PC-9 (cell line): ENCODE measurements around the gene CELF4. TPM values are rescaled to one million over a fixed set of nuclear protein-coding genes. Genes with fewer than 3 reads are reported as not detected.

Experiments
- BruUV-seq: library from RNA; stranded (reverse); fragments of 400-500 nt; replicated peaks from 2 replicates; lab custom pipeline; 2021; lab: Mats Ljungman, UMichigan
- CTCF ChIA-PET: fragments of 300-600 bp; sonication (Branson Sonifier 250); formaldehyde crosslinking; loops from one replicate; lab custom pipeline; 2022; ENCODE audit warnings: antibody characterized with exemption; lab: Charles Lee
- POLR2A ChIA-PET: fragments of 300-600 bp; sonication (Branson Sonifier 250); formaldehyde crosslinking; loops from one replicate; lab custom pipeline; 2022; ENCODE audit warnings: antibody characterized with exemption; ENCODE audit not compliant: unreplicated experiment; lab: Charles Lee
- DNase-seq, 2 experiments: peaks; one replicate each; pipeline versions ENCODE4 v3.0.0 to v3.0.0-alpha.2; 2015 to 2022; ENCODE audit warnings: mixed read lengths in 1 of 2
- H2AFZ ChIP-seq: fragments of 200-600 bp; sonication (generic); 2 replicates; pipeline ENCODE4 v1.8.1; 2017; ENCODE audit warnings: antibody characterized with exemption
- H3F3A ChIP-seq: fragments of 200-600 bp; sonication (generic); 2 replicates; pipeline ENCODE4 v1.8.1; 2017; ENCODE audit warnings: antibody characterized with exemption, mild to moderate bottlenecking, low read depth; ENCODE audit not compliant: insufficient read depth
- H3K27ac ChIP-seq: fragments of 200-600 bp; sonication (generic); 2 replicates; pipeline ENCODE4 v1.6.1; 2016; ENCODE audit warnings: mixed run types
- H3K27me3 ChIP-seq: fragments of 200-600 bp; sonication (generic); 2 replicates; pipeline ENCODE4 v1.6.1; 2016; ENCODE audit warnings: low read depth, mixed run types; ENCODE audit not compliant: insufficient read depth
- H3K36me3 ChIP-seq: fragments of 200-600 bp; sonication (generic); 2 replicates; pipeline ENCODE4 v1.6.1; 2016; ENCODE audit warnings: low read depth, mixed run types
- H3K4me1 ChIP-seq: fragments of 200-600 bp; sonication (generic); replicated peaks from 2 replicates; pipeline ENCODE4 v1.6.1; 2016; ENCODE audit warnings: mixed run types; ENCODE audit not compliant: insufficient read depth
- H3K4me2 ChIP-seq: fragments of 200-600 bp; sonication (generic); 2 replicates; pipeline ENCODE4 v1.6.1; 2017; ENCODE audit warnings: mixed run types
- H3K4me3 ChIP-seq: fragments of 200-600 bp; sonication (generic); 2 replicates; pipeline ENCODE4 v1.6.1; 2016; ENCODE audit warnings: mixed run types
- H3K79me2 ChIP-seq: fragments of 200-600 bp; sonication (generic); 2 replicates; pipeline ENCODE4 v1.6.1; 2017; ENCODE audit warnings: low read depth, mixed run types
- H3K9me2 ChIP-seq: fragments of 200-600 bp; sonication (generic); 2 replicates; pipeline ENCODE4 v1.8.1; 2017; ENCODE audit warnings: mild to moderate bottlenecking; ENCODE audit not compliant: insufficient read depth
- H3K9me3 ChIP-seq: fragments of 200-600 bp; sonication (generic); 2 replicates; pipeline ENCODE4 v1.8.1; 2016; ENCODE audit warnings: low read depth; ENCODE audit not compliant: insufficient read depth
- H4K20me1 ChIP-seq: fragments of 200-600 bp; sonication (generic); 2 replicates; pipeline ENCODE4 v1.8.1; 2017; ENCODE audit not compliant: insufficient read depth
- EZH2 ChIP-seq: fragments of 200-600 bp; sonication (generic); IDR thresholded peaks from 2 replicates; pipeline ENCODE4 v1.8.0; 2017; ENCODE audit warnings: antibody characterized with exemption, low read depth
- intact Hi-C: fragments of 100-400 bp; cut with micrococcal nuclease; formaldehyde crosslinking; loops from one replicate; pipeline ENCODE4 v1.10.0; 2022; ENCODE audit not compliant: unreplicated experiment
- total RNA-seq: library from RNA; stranded (reverse); gene quantifications from 2 replicates; pipeline ENCODE4 v1.2.3, GENCODE V29; 2021
- TF ChIP-seq, protein P1 (sequence below): fragments of 200-600 bp; sonication (generic); conservative IDR thresholded peaks from 2 replicates; pipeline ENCODE4 v1.6.1; 2017; ENCODE audit warnings: mixed run types, antibody characterized with exemption, mild to moderate bottlenecking, moderate library complexity

Gene CELF4
- total RNA-seq, 1 experiment from 2014 or later, result 1.2 TPM

DNA sequence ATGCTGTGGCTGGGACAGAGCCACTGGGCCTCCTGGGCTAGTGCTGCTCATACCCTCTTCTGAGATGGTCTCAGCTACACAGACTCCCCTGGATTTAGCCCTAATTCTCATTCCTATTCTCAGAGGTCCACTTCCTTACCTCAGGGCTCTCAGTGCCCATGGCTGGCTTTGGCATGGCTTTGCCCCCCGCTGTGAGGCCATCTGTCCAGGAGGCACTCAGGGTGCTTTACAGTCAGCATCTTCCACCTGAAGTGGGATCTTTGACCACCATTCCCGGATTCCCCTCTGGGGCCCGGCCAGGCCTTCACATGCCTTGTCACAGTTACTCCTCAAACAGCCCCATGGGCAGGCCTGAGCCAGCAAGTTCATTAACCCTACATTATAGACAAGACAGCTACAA, 161.8 kb downstream of the CELF4 start:
- H2AFZ ChIP-seq, result no peak overlapping the region
- H4K20me1 ChIP-seq, result no peaks in the 10 kb centered on the region
- H3K9me2 ChIP-seq, result no peaks in the 10 kb centered on the region
- H3K4me2 ChIP-seq, result no peak overlapping the region
- no peaks in the 10 kb centered on the region for H3K9me3 ChIP-seq
- H3K27ac ChIP-seq, result no peak overlapping the region
- DNase-seq, result no peak
- 0 out of 2 replicates have a peak, but pooled peaks cover 2% of the 10 kb centered on the region for H3K27me3 ChIP-seq
- H3K4me1 ChIP-seq, result no peaks in the 10 kb centered on the region
- H3K4me3 ChIP-seq, result no peak overlapping the region
- intact Hi-C loops, result no loop called here
- H3K36me3 ChIP-seq, result no peaks in the 10 kb centered on the region
- POLR2A ChIA-PET, result no interaction called here
- no peaks in the 10 kb centered on the region for H3F3A ChIP-seq
- CTCF ChIA-PET, result no interaction called here
- no TSS peak for BruUV-seq
- TF ChIP-seq EZH2, result no peak
- TF ChIP-seq, protein P1, sequence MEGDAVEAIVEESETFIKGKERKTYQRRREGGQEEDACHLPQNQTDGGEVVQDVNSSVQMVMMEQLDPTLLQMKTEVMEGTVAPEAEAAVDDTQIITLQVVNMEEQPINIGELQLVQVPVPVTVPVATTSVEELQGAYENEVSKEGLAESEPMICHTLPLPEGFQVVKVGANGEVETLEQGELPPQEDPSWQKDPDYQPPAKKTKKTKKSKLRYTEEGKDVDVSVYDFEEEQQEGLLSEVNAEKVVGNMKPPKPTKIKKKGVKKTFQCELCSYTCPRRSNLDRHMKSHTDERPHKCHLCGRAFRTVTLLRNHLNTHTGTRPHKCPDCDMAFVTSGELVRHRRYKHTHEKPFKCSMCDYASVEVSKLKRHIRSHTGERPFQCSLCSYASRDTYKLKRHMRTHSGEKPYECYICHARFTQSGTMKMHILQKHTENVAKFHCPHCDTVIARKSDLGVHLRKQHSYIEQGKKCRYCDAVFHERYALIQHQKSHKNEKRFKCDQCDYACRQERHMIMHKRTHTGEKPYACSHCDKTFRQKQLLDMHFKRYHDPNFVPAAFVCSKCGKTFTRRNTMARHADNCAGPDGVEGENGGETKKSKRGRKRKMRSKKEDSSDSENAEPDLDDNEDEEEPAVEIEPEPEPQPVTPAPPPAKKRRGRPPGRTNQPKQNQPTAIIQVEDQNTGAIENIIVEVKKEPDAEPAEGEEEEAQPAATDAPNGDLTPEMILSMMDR, result no peak
- no peaks in the 10 kb centered on the region for H3K79me2 ChIP-seq

DNA sequence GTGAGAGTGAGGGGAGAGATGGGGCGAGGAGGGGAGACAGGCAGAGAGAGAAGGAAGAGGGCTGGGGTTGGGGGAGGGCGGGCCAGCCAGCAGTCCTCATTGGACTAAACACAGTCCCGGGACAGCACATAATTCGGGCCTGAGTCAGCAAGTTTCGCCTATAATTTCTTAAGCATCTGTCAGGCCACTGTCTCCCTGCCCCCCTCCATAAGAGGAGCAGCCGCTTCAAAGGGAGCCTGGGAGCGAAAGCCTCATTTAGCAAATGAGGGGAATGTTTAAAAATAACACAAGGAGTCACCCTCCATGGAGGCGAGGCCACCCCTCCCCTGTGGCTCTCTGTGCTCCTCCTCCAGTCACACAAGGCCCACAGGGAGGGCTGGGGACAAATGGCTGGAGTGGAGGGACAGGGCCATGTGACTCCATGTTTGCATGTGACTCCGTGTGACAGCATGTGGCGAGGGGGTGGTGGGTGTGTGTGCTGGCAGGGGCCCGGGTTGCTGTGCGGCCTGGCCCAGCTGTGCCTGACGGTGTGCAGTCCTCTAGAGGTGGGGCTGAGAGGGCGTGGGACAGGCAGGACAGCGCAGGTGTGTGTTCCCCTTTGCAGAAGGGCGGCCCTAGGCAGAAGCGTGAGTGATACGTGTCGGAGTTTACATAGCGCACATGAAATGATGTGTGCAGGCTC, 162.4 kb downstream of the CELF4 start:
- no peaks in the 10 kb centered on the region for H3F3A ChIP-seq
- no peaks in the 10 kb centered on the region for H3K9me3 ChIP-seq
- H3K27ac ChIP-seq, result no peak overlapping the region
- H3K79me2 ChIP-seq, result no peaks in the 10 kb centered on the region
- no peaks in the 10 kb centered on the region for H3K4me1 ChIP-seq
- DNase-seq, result no peak
- intact Hi-C loops, result no loop called here
- POLR2A ChIA-PET, result no interaction called here
- H4K20me1 ChIP-seq, result no peaks in the 10 kb centered on the region
- H3K36me3 ChIP-seq, result no peaks in the 10 kb centered on the region
- 0 out of 2 replicates have a peak, but pooled peaks cover 2% of the 10 kb centered on the region for H3K27me3 ChIP-seq
- CTCF ChIA-PET, result no interaction called here
- no TSS peak for BruUV-seq
- TF ChIP-seq EZH2, result no peak
- TF ChIP-seq, protein P1, result no peak
- H2AFZ ChIP-seq, result no peak overlapping the region
- H3K9me2 ChIP-seq, result no peaks in the 10 kb centered on the region
- no peak overlapping the region for H3K4me3 ChIP-seq
- no peak overlapping the region for H3K4me2 ChIP-seq

DNA sequence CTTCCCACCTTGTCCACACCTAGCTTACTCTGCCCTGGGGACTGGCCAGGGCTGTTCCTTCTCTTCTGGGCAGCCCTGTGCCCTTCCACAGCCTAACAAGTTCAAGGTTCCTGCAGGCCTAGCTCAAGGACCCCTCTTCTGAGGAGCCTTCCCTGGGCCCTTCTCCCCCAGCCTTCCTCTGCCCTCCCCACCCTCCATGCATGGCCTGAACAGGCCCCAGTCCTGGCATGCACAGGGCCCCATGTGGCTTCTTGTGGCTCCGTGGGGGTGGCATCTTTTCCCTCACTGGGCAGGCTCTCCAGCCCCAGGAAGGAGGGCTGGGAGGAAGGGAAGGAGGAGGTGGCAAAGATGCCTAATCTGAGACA, 162.9 kb downstream of the CELF4 start:
- ChIA-PET POLR2A (no interaction called here), CTCF (no interaction called here)
- intact Hi-C loops, result no loop called here
- BruUV-seq, result no TSS peak
- no peak overlapping the region for H3K4me2 ChIP-seq
- H3K36me3 ChIP-seq, result no peaks in the 10 kb centered on the region
- no peaks in the 10 kb centered on the region for H3F3A ChIP-seq
- H4K20me1 ChIP-seq, result no peaks in the 10 kb centered on the region
- 0 out of 2 replicates have a peak, but pooled peaks cover 2% of the 10 kb centered on the region for H3K27me3 ChIP-seq
- no peaks in the 10 kb centered on the region for H3K79me2 ChIP-seq
- H3K27ac ChIP-seq, result no peak overlapping the region
- no peak overlapping the region for H2AFZ ChIP-seq
- TF ChIP-seq, protein P1, result no peak
- TF ChIP-seq EZH2, result no peak
- H3K4me1 ChIP-seq, result no peaks in the 10 kb centered on the region
- H3K9me2 ChIP-seq, result no peaks in the 10 kb centered on the region
- H3K4me3 ChIP-seq, result no peak overlapping the region
- no peaks in the 10 kb centered on the region for H3K9me3 ChIP-seq
- DNase-seq, result no peak
